Activated T-cell treated with anti-CD3 and anti-CD28 coated beads, Interleukin-2, amount 50 U/mL, for 48 hours (primary cell): Measurements from ENCODE around the gene KLHDC8A.

Experiments
- DNase-seq, 2 experiments: peaks; one replicate each; pipeline ENCODE4 v3.0.0-alpha.2; 2020

Gene KLHDC8A

DNA sequence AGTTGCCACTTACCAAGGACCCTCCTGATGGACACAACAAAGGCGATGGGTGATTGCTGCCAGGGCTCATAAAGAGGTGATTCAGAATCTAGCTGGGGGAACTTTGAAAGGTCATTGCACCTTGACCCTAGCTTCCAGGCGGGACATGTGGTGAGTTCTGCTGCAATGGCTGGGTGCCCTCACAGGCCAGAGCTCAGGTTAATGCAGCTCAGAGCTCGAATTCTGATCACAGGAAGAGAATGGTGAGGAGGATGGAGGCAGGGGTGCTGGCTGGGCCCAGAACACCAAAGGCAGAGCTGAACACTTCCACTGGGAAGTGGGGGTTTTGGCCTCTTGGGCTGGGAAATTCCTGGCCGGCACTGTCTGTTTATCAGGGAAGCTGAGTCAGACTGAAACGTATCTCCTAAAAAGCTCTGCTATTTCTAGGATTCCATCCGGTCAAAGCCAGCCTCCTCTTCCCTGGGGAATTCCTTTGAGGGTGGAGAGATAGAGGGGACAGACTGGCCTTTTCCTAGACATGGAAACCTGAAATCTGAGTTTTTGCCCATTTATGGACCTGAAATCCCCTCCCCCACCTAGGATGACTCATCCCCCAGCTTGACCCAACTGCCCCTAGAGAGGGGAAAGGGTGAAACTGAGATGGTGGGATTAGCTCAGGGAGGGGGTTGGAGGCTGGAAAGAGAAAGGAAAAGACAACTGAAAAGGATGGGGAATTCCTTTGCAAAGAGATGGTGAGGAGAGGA is 62.4 kb downstream of the KLHDC8A start:
- DNase-seq: no peak

DNA sequence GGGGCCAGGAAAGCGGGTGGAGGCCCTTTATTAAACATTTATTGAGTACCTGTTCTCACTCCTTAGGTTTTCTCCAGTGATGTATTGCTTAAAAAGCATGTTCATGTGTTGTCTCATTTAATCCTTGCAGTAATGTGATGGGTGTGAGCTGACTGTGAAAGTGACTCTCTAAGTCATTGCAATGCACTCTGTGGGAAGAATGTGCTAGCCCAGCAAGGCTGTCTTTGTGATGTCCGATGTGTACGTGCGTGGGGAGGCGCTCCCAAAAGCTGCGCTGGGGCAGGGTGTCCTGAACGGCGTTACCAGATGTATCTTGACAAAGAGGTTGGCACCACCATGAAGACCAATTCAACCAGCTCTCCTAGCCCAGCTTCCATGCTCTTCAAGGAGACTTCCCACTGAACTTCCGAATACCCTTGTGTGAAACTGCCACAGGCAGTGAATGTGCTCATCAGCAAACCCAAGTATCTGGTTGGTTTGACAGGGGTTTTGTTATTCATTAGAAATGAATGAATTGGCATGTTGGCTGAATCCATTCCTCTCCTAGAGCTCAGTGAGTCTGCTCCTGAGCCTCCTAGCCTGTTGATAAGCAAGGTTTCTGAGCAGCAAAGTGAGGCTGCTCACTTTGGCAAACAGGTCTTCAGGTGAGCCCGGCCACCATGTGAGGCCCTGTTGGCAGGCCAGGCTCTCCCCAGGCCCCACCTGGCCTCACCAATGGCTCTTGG is 63.2 kb downstream of the KLHDC8A start:
- no peak for DNase-seq

DNA sequence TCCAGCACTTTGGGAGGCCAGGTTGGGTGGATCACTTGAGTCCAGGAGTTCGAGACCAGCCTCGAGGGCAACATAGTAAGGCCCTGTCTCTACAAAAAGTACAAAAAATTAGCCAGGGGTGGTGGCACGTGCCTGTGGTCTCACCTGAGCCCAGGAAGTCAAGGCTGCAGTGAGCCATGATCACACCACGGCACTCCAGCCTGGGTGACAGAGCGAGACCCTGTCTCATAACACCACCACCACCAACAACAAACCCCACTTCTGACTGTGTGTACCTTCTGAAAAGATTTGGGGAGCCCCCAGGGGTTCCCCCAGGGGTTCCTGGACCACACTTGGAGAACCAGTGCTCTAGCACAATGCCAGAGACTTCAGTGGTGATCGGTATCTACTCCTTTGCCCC is 65.1 kb downstream of the KLHDC8A start:
- DNase-seq: no peak

- DNase-seq: peak; percentile 78 to 81
These were observed 68.8 kb downstream of the KLHDC8A start for GRCh38 chr1:205287767-205288559.

GRCh38 chr1:205287076-205287475 is 69.6 kb downstream of the KLHDC8A start:
- DNase-seq: no peak

DNA sequence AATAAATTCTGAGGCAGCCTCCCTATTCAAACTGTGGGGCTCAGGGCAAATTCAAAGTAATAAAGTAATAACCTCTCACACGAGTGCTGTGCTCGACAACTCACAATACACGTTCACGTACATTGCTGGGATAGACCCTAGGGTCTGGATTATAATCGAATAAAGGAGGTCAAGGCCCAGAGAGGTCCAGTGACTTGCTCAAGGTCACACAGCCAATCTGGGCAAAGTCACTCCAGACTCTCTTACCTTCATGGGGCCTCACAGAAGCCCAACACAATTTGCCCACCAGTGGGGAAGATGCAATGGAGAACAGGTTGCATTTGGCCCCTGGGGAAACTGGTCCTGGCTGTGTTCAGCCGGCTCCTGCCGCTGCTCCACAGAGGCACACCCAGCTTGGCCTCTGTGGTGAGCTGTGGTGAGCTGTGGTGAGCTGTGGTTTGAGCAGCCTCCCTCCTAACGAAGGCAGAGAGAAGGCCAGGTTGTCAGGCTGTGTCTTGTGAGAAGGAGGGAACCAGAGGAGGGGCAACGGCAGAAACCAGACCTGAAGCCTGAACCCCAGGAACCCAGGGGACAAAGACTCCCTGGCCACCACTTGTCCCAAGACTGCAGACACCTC is 70.3 kb downstream of the KLHDC8A start:
- peak; percentile 87 to 88 for DNase-seq
